Neutrophil (primary cell): ENCODE data around the gene ATXN7.

ENCODE experiments used
- H3K27ac ChIP-seq: fragments of 200-600 bp; sonication (generic); 2 replicates; pipeline ENCODE4 v1.5.1; 2016; ENCODE audit warnings: mild to moderate bottlenecking, moderate library complexity
- H3K27me3 ChIP-seq: fragments of 200-600 bp; sonication (generic); 2 replicates; pipeline ENCODE4 v1.6.0; 2016; ENCODE audit warnings: mild to moderate bottlenecking
- H3K36me3 ChIP-seq: fragments of 200-600 bp; sonication (generic); 2 replicates; pipeline ENCODE4 v1.5.1; 2017
- H3K4me1 ChIP-seq, 2 experiments: fragments of 200-600 bp in 1 of 2; sonication (generic) in 1 of 2; 1 replicate in 1 of 2; 2 replicates in 1 of 2; pipeline versions ENCODE4 v1.5.1 to v1.6.1; 2013 to 2016; ENCODE audit warnings: low read depth in 1 of 2, low read length in 1 of 2, mild to moderate bottlenecking in 1 of 2, moderate library complexity in 1 of 2; ENCODE audit not compliant: control insufficient read depth in 1 of 2, insufficient read depth in 1 of 2
- H3K4me3 ChIP-seq, 2 experiments: fragments of 200-600 bp in 1 of 2; sonication (generic) in 1 of 2; 1 replicate in 1 of 2; 2 replicates in 1 of 2; pipeline ENCODE4 v1.5.1; 2013 to 2016; ENCODE audit warnings: low read depth in 1 of 2, low read length in 1 of 2, mild to moderate bottlenecking in 1 of 2, moderate library complexity in 1 of 2
- H3K9me3 ChIP-seq: fragments of 200-600 bp; sonication (generic); 2 replicates; pipeline ENCODE4 v1.5.1; 2016
- TF ChIP-seq, protein P1 (sequence below): fragments of 200-600 bp; sonication (generic); IDR thresholded peaks from 2 replicates; pipeline ENCODE4 v1.5.1; 2016; ENCODE audit warnings: antibody characterized with exemption

Gene ATXN7

DNA sequence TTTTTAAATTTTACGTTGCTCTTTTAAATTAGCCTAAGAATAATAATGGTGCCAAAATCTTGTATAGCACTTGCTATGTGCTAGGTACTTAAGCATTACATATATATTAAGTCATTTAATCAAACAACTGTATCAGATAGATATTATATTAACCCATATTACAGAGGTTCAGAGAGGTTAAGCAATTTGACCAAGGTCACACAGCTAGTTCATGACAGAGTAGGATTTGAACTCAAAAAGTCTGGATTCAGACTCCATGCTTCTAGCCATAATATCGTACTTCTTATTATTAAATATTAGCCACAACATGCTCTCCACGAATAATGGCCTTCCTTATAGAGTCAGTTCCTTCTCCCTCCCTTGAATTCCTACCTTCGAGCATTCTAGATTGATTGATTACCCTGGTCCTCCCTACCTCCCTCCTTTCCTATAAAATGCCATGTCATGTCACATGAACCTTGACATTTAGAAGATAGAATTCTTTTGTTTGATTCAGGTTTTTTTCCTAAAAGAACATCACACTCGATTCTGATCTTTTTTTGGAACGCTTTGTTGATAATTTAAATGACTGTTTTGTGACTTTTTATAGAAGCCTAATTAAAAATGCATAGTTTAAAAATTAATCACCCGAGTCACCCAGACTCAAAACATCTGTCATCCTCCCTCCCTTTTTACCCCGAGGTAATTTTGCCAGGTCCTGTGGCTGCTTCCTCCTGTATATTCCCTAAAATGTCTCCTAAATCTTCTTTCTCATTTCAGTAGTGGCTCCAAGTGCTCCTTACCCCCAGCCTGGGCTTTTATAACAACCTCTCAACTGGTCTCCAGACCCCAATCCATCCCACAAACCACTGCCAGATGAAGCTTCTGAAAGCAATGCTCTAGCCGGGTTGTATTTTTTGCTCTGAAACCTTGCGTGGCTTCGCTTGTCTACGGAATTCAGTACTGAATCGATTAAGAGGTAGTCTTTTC, 168.2 kb downstream of the ATXN7 start:
- TF ChIP-seq, protein P1, sequence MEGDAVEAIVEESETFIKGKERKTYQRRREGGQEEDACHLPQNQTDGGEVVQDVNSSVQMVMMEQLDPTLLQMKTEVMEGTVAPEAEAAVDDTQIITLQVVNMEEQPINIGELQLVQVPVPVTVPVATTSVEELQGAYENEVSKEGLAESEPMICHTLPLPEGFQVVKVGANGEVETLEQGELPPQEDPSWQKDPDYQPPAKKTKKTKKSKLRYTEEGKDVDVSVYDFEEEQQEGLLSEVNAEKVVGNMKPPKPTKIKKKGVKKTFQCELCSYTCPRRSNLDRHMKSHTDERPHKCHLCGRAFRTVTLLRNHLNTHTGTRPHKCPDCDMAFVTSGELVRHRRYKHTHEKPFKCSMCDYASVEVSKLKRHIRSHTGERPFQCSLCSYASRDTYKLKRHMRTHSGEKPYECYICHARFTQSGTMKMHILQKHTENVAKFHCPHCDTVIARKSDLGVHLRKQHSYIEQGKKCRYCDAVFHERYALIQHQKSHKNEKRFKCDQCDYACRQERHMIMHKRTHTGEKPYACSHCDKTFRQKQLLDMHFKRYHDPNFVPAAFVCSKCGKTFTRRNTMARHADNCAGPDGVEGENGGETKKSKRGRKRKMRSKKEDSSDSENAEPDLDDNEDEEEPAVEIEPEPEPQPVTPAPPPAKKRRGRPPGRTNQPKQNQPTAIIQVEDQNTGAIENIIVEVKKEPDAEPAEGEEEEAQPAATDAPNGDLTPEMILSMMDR, result no peak

DNA sequence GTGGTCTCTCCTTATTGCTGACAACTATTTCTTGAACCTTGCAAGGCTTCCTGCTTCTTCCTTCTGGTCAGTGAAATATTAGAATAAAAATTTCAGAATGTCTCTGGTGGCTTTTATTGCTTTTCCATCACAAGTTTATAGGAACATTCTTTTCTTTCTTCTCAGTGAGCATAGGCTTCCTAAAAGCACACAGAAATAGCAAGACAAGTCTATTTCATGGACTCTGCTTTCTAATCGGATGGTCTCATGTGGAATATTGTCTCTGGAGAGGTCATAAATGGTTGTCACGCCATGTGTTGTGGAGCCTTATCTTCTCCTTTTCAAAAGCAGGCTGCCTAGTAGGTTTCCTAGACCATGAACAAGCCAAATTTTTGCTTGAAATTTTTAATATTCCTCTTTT, 169.4 kb downstream of the ATXN7 start:
- peaks cover 15% of the 10 kb centered on the region for H3K27me3 ChIP-seq
- no peaks in the 10 kb centered on the region for H3K9me3 ChIP-seq
- no peaks in the 10 kb centered on the region for H3K36me3 ChIP-seq
- no peak overlapping the region for H3K4me3 ChIP-seq
- H3K4me1 ChIP-seq, result peaks cover 11 to 18% of the 10 kb centered on the region in 2 experiments
- TF ChIP-seq, protein P1, result no peak
- H3K27ac ChIP-seq, result no peak overlapping the region

More for the DNA sequence above, 168.2 kb downstream of the ATXN7 start:
- Histone ChIP-seq H3K36me3 (no peaks in the 10 kb centered on the region), H3K27me3 (peaks cover 28% of the 10 kb centered on the region), H3K27ac (no peak overlapping the region), H3K4me3 (no peak overlapping the region), H3K4me1 (peaks cover 11 to 18% of the 10 kb centered on the region in 2 experiments), H3K9me3 (no peaks in the 10 kb centered on the region)

DNA sequence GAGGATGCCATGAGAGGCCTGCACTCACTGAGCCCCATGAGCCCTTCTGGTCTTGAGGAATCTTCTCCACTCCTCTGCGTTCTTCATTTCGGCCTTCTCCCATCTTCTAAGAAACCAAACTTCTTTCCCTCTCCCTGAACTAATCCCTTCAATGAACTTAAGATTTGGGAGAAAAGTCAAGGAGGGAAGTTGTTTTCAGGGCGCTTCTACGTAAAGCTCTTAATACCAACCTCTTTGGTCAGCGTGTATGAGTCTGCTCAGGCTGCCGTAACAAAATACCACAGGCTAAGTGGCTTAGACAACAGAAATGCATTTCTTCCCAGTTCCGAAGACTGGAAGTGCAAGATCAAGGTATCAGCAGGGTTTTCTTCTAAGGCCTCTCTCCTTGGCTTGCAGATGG, 173.4 kb downstream of the ATXN7 start:
- no peak overlapping the region for H3K4me3 ChIP-seq
- no peaks in the 10 kb centered on the region for H3K9me3 ChIP-seq
- H3K27ac ChIP-seq, result no peak overlapping the region
- H3K27me3 ChIP-seq, result no peaks in the 10 kb centered on the region
- TF ChIP-seq, protein P1, result no peak
- H3K4me1 ChIP-seq, result no peaks in the 10 kb centered on the region
- no peaks in the 10 kb centered on the region for H3K36me3 ChIP-seq

GRCh38 chr3:64038253-64038767, 174.6 kb downstream of the ATXN7 start:
- no peak overlapping the region for H3K4me3 ChIP-seq
- no peak overlapping the region for H3K27ac ChIP-seq
- no peaks in the 10 kb centered on the region for H3K4me1 ChIP-seq
- no peaks in the 10 kb centered on the region for H3K36me3 ChIP-seq
- no peaks in the 10 kb centered on the region for H3K9me3 ChIP-seq
- TF ChIP-seq, protein P1, result no peak
- H3K27me3 ChIP-seq, result no peaks in the 10 kb centered on the region

DNA sequence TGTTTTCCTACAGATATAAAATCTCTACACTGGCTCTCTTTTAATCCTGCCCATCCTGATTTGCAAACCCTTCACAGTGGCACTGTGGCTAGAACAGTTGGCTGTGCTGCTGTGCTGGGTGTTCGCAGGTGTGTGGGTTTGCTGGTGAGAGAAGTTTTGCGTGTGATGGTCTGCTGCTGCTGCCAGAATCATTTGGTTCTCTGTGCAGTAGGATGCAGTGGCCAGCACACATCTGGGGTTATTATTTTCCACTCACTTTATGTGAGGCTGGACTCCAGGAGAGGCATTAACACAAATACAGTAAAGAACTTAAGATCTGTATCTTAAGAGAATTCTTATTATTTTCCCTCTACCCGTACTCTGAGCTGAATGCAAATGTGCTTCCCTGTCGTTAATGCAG, 175.7 kb downstream of the ATXN7 start:
- Histone ChIP-seq H3K27ac (no peak overlapping the region), H3K4me3 (no peak overlapping the region), H3K9me3 (no peaks in the 10 kb centered on the region), H3K4me1 (no peaks in the 10 kb centered on the region), H3K36me3 (no peaks in the 10 kb centered on the region), H3K27me3 (no peaks in the 10 kb centered on the region)
- TF ChIP-seq, protein P1, result no peak
